GM19463 (cell line): ENCODE measurements around the gene BBS1.

ENCODE experiments used
- ATAC-seq: cut with Tn5 transposase; IDR thresholded peaks from one replicate; pipeline ENCODE4 v1.9.1; 2021; ENCODE audit warnings: mild to moderate bottlenecking, moderate library complexity; ENCODE audit not compliant: unreplicated experiment

The BBS1 gene

GRCh38 chr11:66476841-66477251 is 33.6 kb upstream of the BBS1 start:
- no peak for ATAC-seq

DNA sequence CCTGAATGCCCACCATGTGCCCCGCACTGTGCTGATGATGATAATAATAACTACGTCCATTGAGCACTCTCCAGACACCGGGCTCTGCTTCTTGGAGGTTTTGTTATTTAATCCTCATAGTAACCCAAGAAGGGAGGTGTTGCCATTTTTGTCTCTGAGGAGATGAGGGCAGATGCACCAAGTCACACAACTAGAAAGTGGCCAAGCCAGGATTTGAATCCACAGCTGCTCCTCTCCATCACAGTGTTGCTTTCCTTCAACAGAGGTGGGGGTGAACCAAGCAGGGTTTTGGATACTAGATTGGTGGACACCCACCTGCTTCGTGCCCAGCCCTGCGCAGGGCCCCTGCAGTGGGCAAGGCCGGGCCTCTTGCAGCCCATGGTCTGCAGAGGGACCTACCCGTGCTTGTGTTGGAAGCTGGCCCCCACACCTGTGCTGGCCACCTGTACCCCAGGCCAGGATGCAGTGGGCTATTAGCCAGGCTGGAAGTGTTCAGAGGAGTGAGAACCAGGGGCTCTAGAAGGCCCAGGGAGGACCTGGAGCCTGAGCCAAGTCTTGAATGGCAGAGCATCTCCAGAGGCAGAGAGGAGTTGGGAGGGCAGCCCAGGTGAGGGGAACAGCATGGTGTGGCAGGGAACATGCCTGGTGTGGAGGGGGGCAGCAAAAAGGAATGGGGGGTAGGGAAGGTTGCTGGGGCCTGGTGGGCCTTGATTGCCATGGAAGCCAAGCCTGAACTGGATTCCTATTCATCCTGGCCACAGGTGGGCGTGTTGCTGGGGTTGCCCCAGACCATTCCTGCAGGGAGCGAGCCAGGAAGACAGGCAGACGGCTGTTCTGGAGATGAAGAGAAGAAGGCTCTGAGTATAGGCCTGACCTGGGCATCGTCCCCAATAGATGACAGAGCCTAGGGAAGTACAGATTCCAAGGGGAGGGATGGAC is 32.9 kb upstream of the BBS1 start:
- no peak for ATAC-seq

DNA sequence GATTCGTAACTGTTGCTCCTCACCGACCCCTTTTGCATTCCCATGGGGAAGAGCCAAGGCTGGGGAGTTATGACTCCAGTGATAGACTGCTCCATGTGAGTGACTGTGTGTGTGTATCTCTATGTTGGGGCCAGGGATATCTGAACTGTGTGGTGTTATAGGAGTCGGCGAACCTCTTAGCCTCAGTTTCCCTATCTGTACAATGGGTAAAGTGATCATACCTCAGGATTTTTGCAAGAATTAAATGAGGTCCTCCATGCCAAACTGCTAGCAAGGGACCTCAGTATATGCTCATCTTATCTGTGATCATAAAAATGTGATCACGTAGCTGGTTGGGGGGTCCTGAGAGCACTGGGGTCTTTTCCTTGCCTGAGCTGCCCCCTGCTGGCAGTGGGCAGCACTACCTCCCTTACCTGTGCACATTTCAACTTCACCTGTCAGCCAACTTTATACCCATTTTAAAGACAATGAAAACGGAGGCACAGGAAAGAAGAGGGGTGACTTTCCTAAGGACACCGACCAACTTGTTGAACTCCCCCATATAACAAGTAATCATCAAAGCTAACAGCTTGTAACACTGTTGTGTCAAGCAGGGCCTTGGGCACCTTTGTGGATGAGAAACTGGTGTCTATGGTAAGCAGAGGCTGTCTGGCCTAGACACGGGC is 31.6 kb upstream of the BBS1 start:
- no peak for ATAC-seq

DNA sequence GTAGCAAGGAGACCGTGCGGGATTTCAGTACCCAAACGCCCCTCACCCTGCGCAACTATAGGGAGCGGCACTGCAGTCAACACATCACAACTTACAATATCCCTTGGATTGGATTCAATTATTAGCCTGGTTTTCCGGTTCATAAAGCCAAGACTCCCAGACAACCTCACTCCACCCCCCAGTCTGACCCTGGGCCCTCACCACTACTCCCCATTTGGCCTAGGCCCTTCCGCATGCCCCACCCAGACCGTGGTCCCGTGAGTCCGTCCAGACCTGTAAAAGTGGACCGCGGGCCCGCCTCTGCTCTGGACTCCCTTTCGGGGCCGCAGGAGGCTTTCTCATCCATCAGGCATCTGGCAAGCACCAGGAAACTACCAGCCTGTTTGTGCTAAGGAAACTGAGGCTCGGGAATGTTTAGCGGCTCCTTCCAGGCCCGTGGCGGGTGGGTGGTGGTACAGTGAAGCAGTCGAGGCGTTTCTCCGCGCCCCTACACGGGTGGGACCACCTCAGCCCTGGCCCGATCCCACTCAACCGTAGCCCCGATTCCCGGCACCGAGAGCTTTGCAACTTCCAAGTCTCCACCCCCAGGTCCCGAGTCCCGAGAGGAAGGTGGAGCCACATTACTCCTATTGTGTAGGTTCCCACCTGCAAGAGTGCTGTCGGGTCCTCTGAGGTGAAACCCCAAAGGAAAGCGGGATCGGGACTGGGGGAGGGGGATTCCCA is 30.9 kb upstream of the BBS1 start:
- peak; percentile 6 for ATAC-seq

DNA sequence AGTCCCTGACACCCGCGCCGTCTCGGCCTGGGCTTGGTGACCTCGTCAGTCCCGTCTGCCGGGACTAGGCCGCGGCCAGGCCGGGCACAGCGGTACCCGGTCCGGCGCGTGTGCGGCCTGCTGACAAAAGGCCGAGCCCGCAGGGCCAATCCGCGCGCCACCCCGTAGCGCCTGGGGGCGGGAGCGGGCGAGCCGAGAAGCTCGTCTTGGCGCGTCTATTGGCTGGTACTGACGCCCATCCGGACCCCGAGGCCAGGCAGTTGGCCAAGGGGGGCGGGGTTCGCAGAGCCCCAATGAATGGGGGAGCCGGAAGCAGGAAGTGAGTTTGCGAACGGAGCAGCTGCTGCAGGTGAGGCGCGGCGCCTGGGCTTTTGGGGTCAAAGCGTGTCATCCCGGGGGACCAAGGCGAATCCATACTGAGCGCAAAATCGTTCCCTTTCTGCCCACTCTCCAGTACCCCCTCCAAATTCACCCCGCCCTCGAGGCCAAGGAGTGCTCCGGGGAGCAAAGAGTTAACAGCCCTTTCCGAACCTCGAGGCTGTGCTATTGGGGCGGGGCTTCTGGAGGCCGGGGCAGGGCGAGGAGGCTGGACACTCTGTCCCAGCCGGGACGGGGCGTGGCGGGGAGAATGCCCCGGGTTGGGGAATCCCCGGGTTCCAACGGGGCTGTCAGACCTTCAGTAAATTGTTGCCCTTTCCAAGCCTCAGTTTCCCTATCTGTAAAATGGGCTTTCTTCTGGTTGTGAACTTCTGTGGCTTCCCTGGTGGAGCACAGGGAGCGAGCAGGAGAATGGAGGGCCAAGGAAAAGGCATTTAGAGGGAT is 30.1 kb upstream of the BBS1 start, which contains the start of gene DPP3:
DPP3 (plus strand) TSS at position 318 of the 822 bp plus-strand sequence. CDS start 1,767 bp downstream, outside the sequence.
- peak; percentile 90 for ATAC-seq

- no peak for ATAC-seq
Measured at GRCh38 chr11:66484806-66485380, 25.5 kb upstream of the BBS1 start.

DNA sequence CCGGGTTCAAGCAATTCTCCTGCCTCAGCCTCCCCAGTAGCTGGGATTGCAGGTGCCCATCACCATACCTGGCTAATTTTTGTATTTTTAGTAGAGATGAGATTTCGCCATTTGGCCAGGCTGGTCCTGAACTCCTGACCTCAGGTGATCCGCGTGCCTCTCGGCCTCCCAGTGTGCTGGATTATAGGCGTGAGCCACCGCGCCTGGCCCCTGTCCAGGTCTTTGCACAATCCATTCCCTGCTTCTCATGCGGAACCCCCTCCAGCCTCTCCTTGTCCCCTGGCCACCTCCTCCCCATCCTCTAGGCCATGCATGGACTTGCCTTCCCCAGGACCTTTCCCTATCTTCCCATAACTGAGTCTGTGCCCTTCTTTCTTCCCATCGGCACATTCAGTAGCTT is 21.5 kb upstream of the BBS1 start:
- ATAC-seq: no peak

GRCh38 chr11:66489636-66490035 is 20.8 kb upstream of the BBS1 start:
- no peak for ATAC-seq

DNA sequence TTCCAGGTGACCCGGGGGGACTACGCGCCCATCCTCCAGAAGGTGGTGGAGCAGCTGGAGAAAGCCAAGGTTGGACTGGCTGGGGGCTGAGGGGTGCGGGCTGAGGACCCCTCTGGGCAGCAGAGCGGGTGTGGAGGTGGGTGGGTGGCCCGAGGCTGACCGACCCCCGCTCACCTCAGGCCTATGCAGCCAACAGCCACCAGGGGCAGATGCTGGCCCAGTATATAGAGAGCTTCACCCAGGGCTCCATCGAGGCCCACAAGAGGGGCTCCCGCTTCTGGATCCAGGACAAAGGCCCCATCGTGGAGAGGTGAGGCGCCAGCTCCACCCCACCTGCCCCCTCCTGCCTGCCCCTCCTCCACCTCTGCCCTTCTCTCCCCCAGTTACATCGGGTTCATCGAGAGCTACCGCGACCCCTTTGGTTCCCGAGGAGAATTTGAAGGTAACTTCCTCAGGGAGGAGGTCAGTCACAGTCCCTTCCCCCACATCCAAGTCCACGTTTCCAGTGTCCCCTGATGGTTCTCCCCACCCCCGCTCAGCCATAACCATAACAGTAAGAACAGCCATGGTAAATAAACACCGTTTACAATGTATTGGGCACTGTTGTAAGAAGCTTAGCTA is 19.0 kb upstream of the BBS1 start:
- ATAC-seq: no peak

DNA sequence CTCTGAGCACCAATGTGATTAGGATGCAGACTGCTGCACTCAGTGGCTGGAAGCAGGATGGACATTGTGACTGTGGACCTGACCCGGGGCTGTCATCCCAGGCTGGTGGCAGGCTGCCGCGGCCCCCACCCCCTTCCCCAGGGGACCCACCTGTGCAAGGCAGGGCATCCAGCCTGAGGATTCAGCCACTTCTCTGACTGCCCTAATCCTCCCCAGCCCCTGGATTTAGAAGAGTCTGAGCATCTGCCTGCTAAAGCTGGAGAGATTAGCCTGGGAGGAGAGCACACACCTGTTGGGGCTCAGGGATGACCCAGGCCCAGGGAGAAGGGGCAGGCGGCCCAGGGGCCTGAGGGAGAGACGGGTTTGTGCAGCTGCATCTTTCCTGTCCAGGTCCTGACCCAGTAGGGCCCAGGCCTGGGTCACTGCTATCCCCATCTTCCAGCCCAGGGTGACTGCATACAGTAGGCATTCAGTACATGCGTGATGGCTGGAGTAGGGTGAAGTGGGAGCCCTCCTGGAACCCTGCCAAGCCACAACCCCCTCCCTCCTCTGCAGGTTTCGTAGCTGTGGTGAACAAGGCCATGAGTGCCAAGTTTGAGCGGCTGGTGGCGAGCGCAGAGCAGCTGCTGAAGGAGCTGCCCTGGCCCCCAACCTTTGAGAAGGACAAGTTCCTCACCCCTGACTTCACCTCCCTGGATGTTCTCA is 18.1 kb upstream of the BBS1 start:
- ATAC-seq: no peak

- no peak for ATAC-seq
Measured at GRCh38 chr11:66493130-66493529, 17.3 kb upstream of the BBS1 start.

GRCh38 chr11:66494458-66494857 is 16.0 kb upstream of the BBS1 start:
- ATAC-seq: no peak

GRCh38 chr11:66494935-66495334 is 15.5 kb upstream of the BBS1 start:
- no peak for ATAC-seq

DNA sequence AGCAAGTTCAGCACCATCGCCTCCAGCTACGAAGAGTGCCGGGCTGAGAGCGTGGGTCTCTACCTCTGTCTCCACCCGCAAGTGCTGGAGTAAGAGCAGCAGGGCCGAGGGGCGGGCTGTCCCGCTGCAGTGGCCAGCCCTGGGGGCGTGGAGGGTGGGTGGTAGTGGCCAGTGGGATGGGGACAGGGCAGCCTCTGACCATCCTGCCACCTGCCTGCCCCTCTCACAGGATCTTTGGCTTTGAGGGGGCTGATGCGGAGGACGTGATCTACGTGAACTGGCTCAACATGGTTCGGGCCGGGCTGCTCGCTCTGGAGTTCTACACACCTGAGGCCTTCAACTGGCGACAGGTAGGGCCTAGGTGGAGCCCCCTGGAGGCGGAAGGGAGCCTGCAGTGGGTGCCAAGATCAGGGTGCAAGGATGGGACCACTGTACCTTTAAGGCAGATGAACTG is 15.0 kb upstream of the BBS1 start:
- ATAC-seq: no peak

GRCh38 chr11:66497206-66497605 is 13.2 kb upstream of the BBS1 start:
- ATAC-seq: no peak

DNA sequence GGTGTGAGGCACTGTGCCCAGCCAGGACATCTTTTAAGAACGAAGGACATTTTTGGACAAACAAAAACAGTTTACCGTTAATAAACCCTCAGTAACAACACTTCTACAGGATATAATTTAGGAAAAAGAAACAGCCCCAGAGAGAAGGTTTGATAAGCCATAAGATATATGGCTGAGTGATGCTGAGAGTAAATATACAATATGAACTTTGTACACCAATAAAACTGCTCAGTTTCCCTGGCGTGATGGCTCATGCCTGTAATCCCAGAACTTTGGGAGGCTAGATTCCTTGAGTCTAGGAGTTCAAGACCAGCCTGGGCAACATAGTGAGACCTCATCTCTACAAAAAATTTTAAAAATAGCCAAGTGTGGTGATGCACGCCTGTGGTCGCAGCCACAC is 11.9 kb upstream of the BBS1 start:
- ATAC-seq: no peak

- ATAC-seq: no peak
Measured at GRCh38 chr11:66505276-66505816, 5.1 kb upstream of the BBS1 start.

DNA sequence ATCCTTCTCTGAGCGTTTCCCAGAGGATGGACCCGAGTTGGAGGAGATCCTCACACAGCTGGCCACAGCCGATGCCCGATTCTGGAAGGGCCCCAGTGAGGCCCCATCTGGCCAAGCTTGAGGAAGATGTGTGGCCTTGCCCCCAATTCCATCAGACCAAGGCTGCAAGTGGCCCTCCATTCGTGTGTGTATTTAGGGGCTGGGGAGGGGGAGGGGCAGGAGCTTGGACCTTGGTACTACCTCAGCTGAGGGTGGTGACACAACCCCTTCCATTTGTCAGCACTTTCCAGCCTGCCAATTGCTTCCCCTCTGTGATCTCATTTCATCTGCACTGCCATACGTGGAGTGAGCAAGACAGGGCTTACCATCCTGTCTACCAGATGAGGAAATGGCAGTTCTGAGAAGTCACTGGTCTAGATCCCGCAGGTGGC is 1.3 kb upstream of the BBS1 start:
- no peak for ATAC-seq

- ATAC-seq: no peak
Measured at GRCh38 chr11:66510990-66511339, 530 bp downstream of the BBS1 start.
